ENCODE data around the gene UNK.

Gene UNK

GRCh38 chr17:75763613-75764416, 20.8 kb upstream of the UNK start:
- H3K4me3 Mint-ChIP-seq = peak overlapping the region; percentile 77
- H3K9me3 Mint-ChIP-seq = no peaks in the 10 kb centered on the region
- peaks cover 15% of the 10 kb centered on the region for H3K4me1 Mint-ChIP-seq
- H3K36me3 Mint-ChIP-seq = no peaks in the 10 kb centered on the region
- no peaks in the 10 kb centered on the region for H3K27me3 Mint-ChIP-seq
- no peak overlapping the region for H3K27ac Mint-ChIP-seq

GRCh38 chr17:75764417-75764710, 20.2 kb upstream of the UNK start:
- Mint-ChIP-seq H3K4me1 (peaks cover 15% of the 10 kb centered on the region), H3K4me3 (peak overlapping the region; percentile 77), H3K27me3 (no peaks in the 10 kb centered on the region), H3K36me3 (no peaks in the 10 kb centered on the region), H3K9me3 (no peaks in the 10 kb centered on the region), H3K27ac (no peak overlapping the region)

GRCh38 chr17:75764711-75765421, 19.7 kb upstream of the UNK start, which contains the start of gene GALK1:
GALK1 (minus strand) TSS chr17:75765192; CDS start chr17:75765136, 56 bp downstream.
- peak within 1 kb of the TSS; percentile 77 for H3K4me3 Mint-ChIP-seq
- no peaks in the 10 kb centered on the region for H3K36me3 Mint-ChIP-seq
- no peak within 1 kb of the TSS for H3K27ac Mint-ChIP-seq
- peaks cover 15% of the 10 kb centered on the region for H3K4me1 Mint-ChIP-seq
- no peaks in the 10 kb centered on the region for H3K27me3 Mint-ChIP-seq
- no peaks in the 10 kb centered on the region for H3K9me3 Mint-ChIP-seq

GRCh38 chr17:75765981-75766380, 18.6 kb upstream of the UNK start:
- Mint-ChIP-seq H3K36me3 (no peaks in the 10 kb centered on the region), H3K27me3 (no peaks in the 10 kb centered on the region), H3K4me1 (peaks cover 15% of the 10 kb centered on the region), H3K27ac (no peak overlapping the region), H3K9me3 (no peaks in the 10 kb centered on the region), H3K4me3 (peak overlapping the region; percentile 62)

GRCh38 chr17:75767881-75768280, 16.7 kb upstream of the UNK start:
- H3K4me3 Mint-ChIP-seq = no peak overlapping the region
- no peak overlapping the region for H3K27ac Mint-ChIP-seq
- H3K27me3 Mint-ChIP-seq = no peaks in the 10 kb centered on the region
- no peaks in the 10 kb centered on the region for H3K36me3 Mint-ChIP-seq
- H3K4me1 Mint-ChIP-seq = peaks cover 8% of the 10 kb centered on the region
- H3K9me3 Mint-ChIP-seq = no peaks in the 10 kb centered on the region

GRCh38 chr17:75769536-75769935, 15.1 kb upstream of the UNK start:
- Mint-ChIP-seq H3K9me3 (no peaks in the 10 kb centered on the region), H3K4me3 (no peak overlapping the region), H3K36me3 (no peaks in the 10 kb centered on the region), H3K27ac (no peak overlapping the region), H3K4me1 (peaks cover under 1% of the 10 kb centered on the region), H3K27me3 (no peaks in the 10 kb centered on the region)

- Mint-ChIP-seq H3K9me3 (no peaks in the 10 kb centered on the region), H3K4me3 (no peak overlapping the region), H3K4me1 (peaks cover 14% of the 10 kb centered on the region), H3K27ac (no peak overlapping the region), H3K27me3 (no peaks in the 10 kb centered on the region), H3K36me3 (peaks cover 5% of the 10 kb centered on the region)
Measured at GRCh38 chr17:75771334-75772281, 13.0 kb upstream of the UNK start.

- H3K27me3 Mint-ChIP-seq = no peaks in the 10 kb centered on the region
- no peaks in the 10 kb centered on the region for H3K9me3 Mint-ChIP-seq
- H3K4me1 Mint-ChIP-seq = peaks cover 22% of the 10 kb centered on the region
- H3K36me3 Mint-ChIP-seq = peaks cover 19% of the 10 kb centered on the region
- H3K4me3 Mint-ChIP-seq = no peak overlapping the region
- H3K27ac Mint-ChIP-seq = no peak overlapping the region
Measured at GRCh38 chr17:75773121-75773807, 11.3 kb upstream of the UNK start.

- Mint-ChIP-seq H3K27ac (no peak overlapping the region), H3K4me1 (peaks cover 22% of the 10 kb centered on the region), H3K36me3 (peaks cover 26% of the 10 kb centered on the region), H3K27me3 (no peaks in the 10 kb centered on the region), H3K9me3 (no peaks in the 10 kb centered on the region), H3K4me3 (no peak overlapping the region)
Measured at GRCh38 chr17:75773808-75774470, 10.7 kb upstream of the UNK start.

- Mint-ChIP-seq H3K9me3 (no peaks in the 10 kb centered on the region), H3K36me3 (peaks cover 26% of the 10 kb centered on the region), H3K27ac (peak overlapping the region; percentile 92), H3K27me3 (no peaks in the 10 kb centered on the region), H3K4me3 (no peak overlapping the region), H3K4me1 (peaks cover 22% of the 10 kb centered on the region)
Measured at GRCh38 chr17:75774471-75774990, 10.1 kb upstream of the UNK start.

GRCh38 chr17:75774991-75775668, 9.5 kb upstream of the UNK start:
- Mint-ChIP-seq H3K9me3 (no peaks in the 10 kb centered on the region), H3K27ac (peak overlapping the region; percentile 88), H3K27me3 (no peaks in the 10 kb centered on the region), H3K4me1 (peaks cover 26% of the 10 kb centered on the region), H3K36me3 (peaks cover 28% of the 10 kb centered on the region), H3K4me3 (peak overlapping the region; percentile 98)

- peak overlapping the region; percentile 98 for H3K4me3 Mint-ChIP-seq
- peaks cover 28% of the 10 kb centered on the region for H3K4me1 Mint-ChIP-seq
- peak overlapping the region; percentile 83 for H3K27ac Mint-ChIP-seq
- H3K9me3 Mint-ChIP-seq = no peaks in the 10 kb centered on the region
- no peaks in the 10 kb centered on the region for H3K27me3 Mint-ChIP-seq
- H3K36me3 Mint-ChIP-seq = peaks cover 28% of the 10 kb centered on the region
Measured at GRCh38 chr17:75776386-75777295, 8.0 kb upstream of the UNK start.

- peaks cover 28% of the 10 kb centered on the region for H3K36me3 Mint-ChIP-seq
- H3K27ac Mint-ChIP-seq = peak overlapping the region; percentile 83
- peak overlapping the region; percentile 98 for H3K4me3 Mint-ChIP-seq
- no peaks in the 10 kb centered on the region for H3K9me3 Mint-ChIP-seq
- peaks cover 28% of the 10 kb centered on the region for H3K4me1 Mint-ChIP-seq
- no peaks in the 10 kb centered on the region for H3K27me3 Mint-ChIP-seq
Measured at GRCh38 chr17:75777296-75777922, 7.2 kb upstream of the UNK start.

All from activated naive CD4-positive, alpha-beta T cell treated with anti-CD3 and anti-CD28 coated beads, Interleukin-2, amount 50 U/mL, for 24 hours (primary cell).